ENCODE results near the gene CIBAR2.
"Not testable (repeated sequence)": the region's sequence is repeated elsewhere in the genome, so short reads cannot be mapped to it uniquely, and the experiment has no call there.

- TF ChIP-seq CTCF, POLR2A (IDR thresholded peaks at IDR 0.05): not testable (repeated sequence)
Observed at GRCh38 chr16:85123441-85123840, 11.2 kb upstream of the CIBAR2 start.
